GM12878 (cell line): ENCODE data around the gene SLC45A1. TPM values are rescaled to one million over a fixed set of nuclear protein-coding genes. Genes with fewer than 3 reads are reported as not detected.

Experiments used
- BMI1 ChIP-seq: fragments of 450-650 bp; IDR thresholded peaks from 2 replicates; pipeline ENCODE4 v1.6.1; 2016; ENCODE audit warnings: mild to moderate bottlenecking, moderate library complexity, borderline replicate concordance
- E4F1 ChIP-seq: fragments of 450-650 bp; IDR thresholded peaks from 2 replicates; pipeline ENCODE4 v1.6.1; 2018; ENCODE audit warnings: borderline replicate concordance, mild to moderate bottlenecking; ENCODE audit not compliant: partially characterized antibody
- ESRRA ChIP-seq: IDR thresholded peaks from 2 replicates; pipeline ENCODE4 v1.6.1; 2012; ENCODE audit warnings: mild to moderate bottlenecking, low read length, improper control_type of control experiment
- ETV6 ChIP-seq, 2 experiments: fragments of 450-650 bp in 1 of 2; IDR thresholded peaks in 1 of 2; conservative IDR thresholded peaks in 1 of 2; 2 replicates each; pipeline ENCODE4 v1.6.1; 2014; ENCODE audit warnings: antibody characterized with exemption in 1 of 2, borderline replicate concordance in 1 of 2, low read depth in 1 of 2, mild to moderate bottlenecking in 1 of 2, moderate library complexity in 1 of 2
- IKZF2 ChIP-seq, 2 experiments: fragments of 450-650 bp; IDR thresholded peaks; 2 replicates each; pipeline ENCODE4 v1.6.1; 2017; ENCODE audit warnings: mild to moderate bottlenecking in 2 of 2, moderate library complexity in 2 of 2
- JUNB ChIP-seq: IDR thresholded peaks from 2 replicates; pipeline ENCODE4 v1.6.1; 2016; ENCODE audit warnings: antibody characterized with exemption, mild to moderate bottlenecking
- MYC ChIP-seq: IDR thresholded peaks from 2 replicates; pipeline ENCODE4 v1.6.1; 2011; ENCODE audit warnings: mild to moderate bottlenecking, low read length, moderate library complexity, inconsistent platforms; ENCODE audit not compliant: insufficient read depth, insufficient replicate concordance, insufficient read length, severe bottlenecking
- NFYA ChIP-seq: IDR thresholded peaks from 2 replicates; pipeline ENCODE4 v1.6.1; 2011; ENCODE audit warnings: low read depth, mild to moderate bottlenecking, low read length, improper control_type of control experiment, borderline replicate concordance
- RFX5 ChIP-seq: IDR thresholded peaks from 2 replicates; pipeline ENCODE4 v1.6.1; 2011; ENCODE audit warnings: low read depth, low read length, improper control_type of control experiment
- RUNX3 ChIP-seq: IDR thresholded peaks from 2 replicates; pipeline ENCODE4 v1.6.1; 2012; ENCODE audit warnings: low read length, inconsistent platforms
- SMC3 ChIP-seq: IDR thresholded peaks from 2 replicates; pipeline ENCODE4 v1.6.1; 2011; ENCODE audit warnings: low read length, improper control_type of control experiment, borderline replicate concordance
- SP1 ChIP-seq: IDR thresholded peaks from one replicate; pipeline ENCODE4 v1.6.1; 2011; ENCODE audit warnings: low read depth, low read length
- SREBF2 ChIP-seq: IDR thresholded peaks from 2 replicates; pipeline ENCODE4 v1.6.1; 2012; ENCODE audit warnings: mild to moderate bottlenecking, low read length
- USF2 ChIP-seq: IDR thresholded peaks from 2 replicates; pipeline ENCODE4 v1.6.1; 2011; ENCODE audit warnings: low read depth, low read length, improper control_type of control experiment, borderline replicate concordance
- YY1 ChIP-seq: IDR thresholded peaks from 2 replicates; pipeline ENCODE4 v1.6.1; 2011; ENCODE audit warnings: low read depth, mild to moderate bottlenecking, low read length
- ZBED1 ChIP-seq: IDR thresholded peaks from 2 replicates; pipeline ENCODE4 v1.6.1; 2016; ENCODE audit warnings: borderline replicate concordance
- polyA plus RNA-seq, 11 experiments: library from polyadenylated mRNA; depleted of rRNA in 4 of 11; unstranded in 6 of 11; stranded (reverse) in 5 of 11; fragments of >200 nt; fragmentation: Nextera tagmentation in 4 of 11; fragmentation: Illumina TruSeq in 1 of 11; extraction: Ambion mirVana in 4 of 11; extraction: Trizol in 1 of 11; gene quantifications; 1 replicate in 1 of 11; 2 replicates in 10 of 11; pipeline versions ENCODE4 v1.2.1 to v1.2.3, GENCODE V29; 2011 to 2016; ENCODE audit warnings: inconsistent platforms in 2 of 11, missing spikeins in 2 of 11, low read depth in 1 of 11
- total RNA-seq, 4 experiments: library from RNA; depleted of rRNA in 3 of 4; stranded (reverse); fragments of >200 nt in 3 of 4; fragmentation: Illumina TruSeq in 1 of 4; extraction: Trizol in 1 of 4; gene quantifications; 2 replicates each; pipeline versions ENCODE4 v1.2.1 to v1.2.3, GENCODE V29; 2013 to 2021
- TF ChIP-seq, protein P1 (sequence below): fragments of 450-650 bp; conservative IDR thresholded peaks from 2 replicates; pipeline ENCODE4 v1.6.1; 2017; ENCODE audit warnings: mild to moderate bottlenecking, moderate library complexity
- TF ChIP-seq, protein P2 (sequence below): IDR thresholded peaks from 2 replicates; pipeline ENCODE4 v1.6.1; 2012; ENCODE audit warnings: low read depth, low read length, improper control_type of control experiment

The SLC45A1 gene
- total and polyA plus RNA-seq, 10 of the 15 experiments (the other 5 are each of a cell fraction or from before 2014, with no cell fraction given): 0.07 to 0.23 (median 0.13) TPM; not detected in 6

- no peak for TF ChIP-seq MYC
- TF ChIP-seq RFX5: no peak
- TF ChIP-seq SMC3: peak; percentile 98
- TF ChIP-seq SP1: no peak
- TF ChIP-seq, protein P1, sequence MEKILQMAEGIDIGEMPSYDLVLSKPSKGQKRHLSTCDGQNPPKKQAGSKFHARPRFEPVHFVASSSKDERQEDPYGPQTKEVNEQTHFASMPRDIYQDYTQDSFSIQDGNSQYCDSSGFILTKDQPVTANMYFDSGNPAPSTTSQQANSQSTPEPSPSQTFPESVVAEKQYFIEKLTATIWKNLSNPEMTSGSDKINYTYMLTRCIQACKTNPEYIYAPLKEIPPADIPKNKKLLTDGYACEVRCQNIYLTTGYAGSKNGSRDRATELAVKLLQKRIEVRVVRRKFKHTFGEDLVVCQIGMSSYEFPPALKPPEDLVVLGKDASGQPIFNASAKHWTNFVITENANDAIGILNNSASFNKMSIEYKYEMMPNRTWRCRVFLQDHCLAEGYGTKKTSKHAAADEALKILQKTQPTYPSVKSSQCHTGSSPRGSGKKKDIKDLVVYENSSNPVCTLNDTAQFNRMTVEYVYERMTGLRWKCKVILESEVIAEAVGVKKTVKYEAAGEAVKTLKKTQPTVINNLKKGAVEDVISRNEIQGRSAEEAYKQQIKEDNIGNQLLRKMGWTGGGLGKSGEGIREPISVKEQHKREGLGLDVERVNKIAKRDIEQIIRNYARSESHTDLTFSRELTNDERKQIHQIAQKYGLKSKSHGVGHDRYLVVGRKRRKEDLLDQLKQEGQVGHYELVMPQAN: no peak
- no peak for TF ChIP-seq ZBED1
- no peak for TF ChIP-seq SREBF2
- no peak for TF ChIP-seq ETV6 (conservative IDR thresholded peaks at IDR 0.05 in 1 of 2, IDR thresholded peaks at IDR 0.05 in 1 of 2; ENCODE audit: borderline replicate concordance in 1 of 2, low read depth in 1 of 2)
- no peak for TF ChIP-seq BMI1
- TF ChIP-seq USF2: no peak
- TF ChIP-seq, protein P2, sequence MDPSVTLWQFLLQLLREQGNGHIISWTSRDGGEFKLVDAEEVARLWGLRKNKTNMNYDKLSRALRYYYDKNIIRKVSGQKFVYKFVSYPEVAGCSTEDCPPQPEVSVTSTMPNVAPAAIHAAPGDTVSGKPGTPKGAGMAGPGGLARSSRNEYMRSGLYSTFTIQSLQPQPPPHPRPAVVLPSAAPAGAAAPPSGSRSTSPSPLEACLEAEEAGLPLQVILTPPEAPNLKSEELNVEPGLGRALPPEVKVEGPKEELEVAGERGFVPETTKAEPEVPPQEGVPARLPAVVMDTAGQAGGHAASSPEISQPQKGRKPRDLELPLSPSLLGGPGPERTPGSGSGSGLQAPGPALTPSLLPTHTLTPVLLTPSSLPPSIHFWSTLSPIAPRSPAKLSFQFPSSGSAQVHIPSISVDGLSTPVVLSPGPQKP: no peak
- no peak for TF ChIP-seq NFYA
- no peak for TF ChIP-seq E4F1
- TF ChIP-seq JUNB: no peak
- no peak for TF ChIP-seq ESRRA
- TF ChIP-seq RUNX3: peak; percentile 26; the same call in 1 of the 2 replicates
- TF ChIP-seq IKZF2 (IDR thresholded peaks at IDR 0.05): 0 out of 4 replicates have a peak, but pooled peaks of 1 of the 2 experiments have one; percentile 14
- TF ChIP-seq YY1: peak; percentile 64
Observed at GRCh38 chr1:8314346-8315280, 3.3 kb upstream of the SLC45A1 start (continued).
